HG03378 (cell line): ENCODE data around the gene ADD1.
"Not testable (repeated sequence)": the region's sequence is repeated elsewhere in the genome, so short reads cannot be mapped to it uniquely, and the experiment has no call there.

Source experiments
- ATAC-seq: cut with Tn5 transposase; IDR thresholded peaks from one replicate; pipeline ENCODE4 v1.9.1; 2021; ENCODE audit warnings: mild to moderate bottlenecking, moderate library complexity; ENCODE audit not compliant: unreplicated experiment

The ADD1 gene

GRCh38 chr4:2932321-2932950 lies 88.8 kb downstream of the ADD1 start:
- no peak for ATAC-seq

DNA sequence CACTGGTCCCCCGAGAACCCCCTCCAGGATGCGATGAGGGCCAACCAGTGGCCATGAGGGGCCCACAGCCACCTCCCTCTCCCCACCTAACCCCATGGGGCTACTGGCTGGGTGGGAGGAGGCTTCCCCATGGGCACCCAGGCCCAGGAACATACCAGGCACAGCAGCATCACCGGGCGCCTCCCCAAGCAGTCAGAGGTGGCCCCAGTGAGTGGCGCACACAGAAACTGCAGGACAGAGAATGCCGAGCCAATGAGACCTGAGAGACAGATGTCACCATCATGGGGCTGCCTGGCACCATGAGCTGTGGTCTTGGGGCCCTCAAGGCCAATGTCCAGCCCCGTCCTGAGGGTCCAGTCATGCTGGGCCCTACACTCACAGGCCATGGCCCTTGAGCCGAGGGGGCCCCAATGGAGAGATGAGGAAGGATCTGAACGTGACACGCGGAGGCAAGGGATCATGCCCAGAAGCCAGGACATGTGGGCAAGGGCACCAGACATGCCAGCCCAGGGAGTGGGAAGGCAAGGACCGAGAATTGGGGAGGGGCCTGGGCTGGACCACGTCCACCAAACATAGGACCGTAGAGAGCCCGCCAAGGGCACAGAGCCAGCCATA lies 89.4 kb downstream of the ADD1 start:
- ATAC-seq: no peak

GRCh38 chr4:2933566-2934076 lies 90.0 kb downstream of the ADD1 start:
- no peak for ATAC-seq

DNA sequence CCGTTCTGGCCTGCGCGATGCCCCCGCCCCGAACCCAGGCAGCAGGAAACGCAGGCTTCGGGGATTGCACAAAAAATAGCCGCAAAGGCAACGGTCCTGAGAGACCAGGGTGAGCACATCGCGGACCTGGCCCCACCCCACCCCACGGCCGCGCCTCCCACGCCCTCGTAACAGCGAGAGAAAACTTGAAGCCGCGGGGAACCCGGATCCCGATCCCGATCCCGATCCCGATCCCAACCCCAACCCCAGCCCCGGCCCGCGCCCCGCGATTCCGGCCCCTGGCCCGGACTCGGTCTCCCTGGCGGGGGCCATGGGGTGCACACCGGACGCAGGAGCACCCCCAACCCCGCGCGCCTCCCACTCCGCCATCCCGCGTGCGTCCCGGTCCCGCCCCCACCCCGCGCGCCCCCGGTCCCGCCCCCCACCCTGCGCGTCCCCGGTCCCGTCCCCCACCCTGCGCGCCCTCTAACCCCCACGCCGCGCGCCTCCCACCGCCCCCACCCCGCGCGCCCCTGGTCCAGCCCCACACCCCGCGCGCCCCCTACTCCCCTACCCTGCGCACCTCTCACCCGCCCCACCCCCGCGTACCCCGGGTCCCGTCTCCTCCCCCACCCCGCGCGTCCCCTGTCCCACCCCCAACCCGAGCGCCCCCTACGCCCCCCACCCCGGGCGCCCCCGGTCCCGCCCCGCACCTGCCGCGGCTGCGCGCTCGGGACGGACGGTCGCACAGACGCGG lies 90.6 kb downstream of the ADD1 start:
- no peak for ATAC-seq

DNA sequence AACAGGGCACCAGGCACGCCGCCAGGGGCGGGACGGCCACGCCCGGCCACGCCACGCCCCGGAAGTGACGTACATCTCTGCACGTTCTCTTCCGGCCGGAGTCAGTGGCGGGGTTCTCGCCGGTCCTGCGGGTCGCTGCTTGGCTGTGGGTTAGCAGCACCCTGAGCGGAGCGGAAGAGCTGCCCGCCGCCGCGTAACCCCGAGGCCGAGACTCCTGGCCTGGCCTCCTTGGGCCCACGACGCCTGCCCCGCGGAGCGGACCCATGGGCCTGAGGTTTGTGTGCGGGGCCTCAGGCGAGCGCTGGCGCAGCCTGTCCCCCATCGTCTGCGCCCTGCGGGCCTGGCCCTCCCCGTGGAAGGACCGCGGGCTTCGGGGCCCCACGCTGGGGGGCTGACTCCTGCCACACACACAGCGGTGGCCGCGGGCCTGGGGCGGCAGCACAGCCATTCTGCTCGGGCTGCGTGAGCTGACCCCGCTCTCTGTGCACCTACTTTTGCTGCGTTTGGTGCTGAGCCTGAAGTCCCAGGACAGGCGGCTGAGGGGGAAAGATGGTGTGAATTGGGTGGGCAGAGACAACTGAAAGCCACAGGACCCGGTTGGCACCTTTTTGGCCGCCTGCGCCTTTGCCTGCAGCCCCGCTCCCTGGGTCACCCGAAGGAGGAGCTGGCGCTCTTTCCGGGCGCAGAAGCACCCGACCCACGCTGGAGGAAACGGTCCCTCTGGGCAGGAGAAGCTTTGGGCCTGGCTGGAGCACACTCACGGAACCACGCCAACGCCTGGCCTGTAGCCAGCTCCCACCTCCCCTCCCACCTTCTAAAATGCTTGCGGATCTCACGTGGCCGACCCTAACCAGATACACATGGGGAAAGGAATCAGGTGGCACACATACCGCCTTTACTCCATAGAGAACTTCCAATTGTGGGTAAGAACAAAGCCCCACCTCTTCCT lies 91.4 kb downstream of the ADD1 start:
- no peak for ATAC-seq

GRCh38 chr4:2935762-2936743 lies 92.4 kb downstream of the ADD1 start:
- ATAC-seq: no peak

GRCh38 chr4:2936773-2937145 lies 93.1 kb downstream of the ADD1 start:
- no peak for ATAC-seq

GRCh38 chr4:2937146-2937857 lies 93.7 kb downstream of the ADD1 start:
- no peak for ATAC-seq

- ATAC-seq: no peak
These were observed 94.3 kb downstream of the ADD1 start for GRCh38 chr4:2937986-2938385.

- ATAC-seq: not testable (repeated sequence)
These were observed 94.8 kb downstream of the ADD1 start for GRCh38 chr4:2938411-2938810.

DNA sequence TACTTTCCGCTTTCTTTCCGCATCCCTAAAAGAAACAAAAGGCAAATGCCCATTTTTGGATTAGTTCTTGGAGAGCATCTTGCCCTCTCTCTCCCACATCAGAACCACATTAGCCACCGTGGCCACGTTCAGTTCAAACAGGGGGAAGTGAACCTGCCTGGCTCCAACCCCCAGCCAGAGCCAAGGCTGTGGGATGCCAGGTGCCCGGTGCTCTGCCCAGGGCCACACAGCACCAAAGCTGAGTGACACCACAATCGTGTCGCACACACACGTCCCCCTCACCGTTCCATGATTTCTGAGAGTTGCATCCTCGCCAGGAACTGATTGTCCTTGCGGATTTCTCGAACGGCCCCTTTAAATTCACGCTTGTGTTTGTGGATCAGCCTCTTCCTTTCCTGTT lies 95.3 kb downstream of the ADD1 start:
- no peak for ATAC-seq

- no peak for ATAC-seq
These were observed 96.0 kb downstream of the ADD1 start for GRCh38 chr4:2939383-2940243.

GRCh38 chr4:2940267-2941137 lies 96.9 kb downstream of the ADD1 start:
- no peak for ATAC-seq

GRCh38 chr4:2941138-2942036 lies 97.7 kb downstream of the ADD1 start:
- ATAC-seq: no peak

DNA sequence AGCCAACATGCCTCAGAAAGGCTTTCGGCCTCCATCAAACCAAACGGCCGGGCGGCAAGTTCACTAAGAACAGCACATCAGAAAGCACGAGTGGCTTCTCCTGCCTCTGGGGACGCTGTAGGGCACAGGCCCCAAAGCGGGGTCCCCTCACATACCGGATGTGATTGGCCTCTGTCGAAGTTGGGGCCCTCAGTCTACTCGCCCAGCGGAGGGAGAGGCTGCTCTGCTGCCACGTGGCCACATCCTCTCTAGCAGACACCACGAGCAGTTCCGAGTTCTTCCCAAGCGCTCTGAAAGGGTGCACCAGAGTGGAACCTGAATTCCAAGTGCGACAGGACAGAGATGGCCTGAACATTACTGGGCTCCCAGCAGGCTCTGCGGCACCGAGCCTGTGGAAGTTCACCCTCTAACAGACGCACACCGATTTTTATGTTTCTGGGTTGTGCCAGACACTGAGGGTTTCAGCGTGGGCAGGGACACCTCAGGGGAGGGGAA lies 98.4 kb downstream of the ADD1 start:
- ATAC-seq: no peak
